Type B pancreatic cell (in vitro differentiated cells): ENCODE measurements around the gene ARHGAP15. TPM values are rescaled to one million over a fixed set of nuclear protein-coding genes. Genes with fewer than 3 reads are reported as not detected.
A peak's percentile ranks its signal among the peaks of the same experiment; 100 is the strongest.

Source experiments
- DNase-seq: peaks from one replicate; pipeline ENCODE4 v3.0.0; 2021; ENCODE audit warnings: mixed read lengths; ENCODE audit not compliant: unreplicated experiment; ENCODE audit errors: extremely low spot score
- H3K27ac Mint-ChIP-seq: 2 replicates; pipeline ENCODE4 v1.8.0; 2021; ENCODE audit warnings: mild to moderate bottlenecking, mixed read lengths
- H3K27me3 Mint-ChIP-seq: 2 replicates; pipeline ENCODE4 v1.8.0; 2021; ENCODE audit warnings: mixed read lengths
- H3K36me3 Mint-ChIP-seq: 2 replicates; pipeline ENCODE4 v1.8.0; 2021; ENCODE audit warnings: mixed read lengths
- H3K4me1 Mint-ChIP-seq: one replicate; pipeline ENCODE4 v1.8.0; 2021; ENCODE audit warnings: mixed read lengths; ENCODE audit not compliant: unreplicated experiment
- H3K4me3 Mint-ChIP-seq: 2 replicates; pipeline ENCODE4 v1.8.0; 2021; ENCODE audit warnings: mild to moderate bottlenecking, mixed read lengths
- H3K9me3 Mint-ChIP-seq: 2 replicates; pipeline ENCODE4 v1.8.0; 2021; ENCODE audit warnings: mixed read lengths
- total RNA-seq: library from RNA; stranded (reverse); gene quantifications from 2 replicates; pipeline ENCODE4 v1.2.1, GENCODE V29; 2021; ENCODE audit warnings: low replicate concordance
- TF ChIP-seq, protein P1 (sequence below): fragments of 200-600 bp; sonication (generic); conservative IDR thresholded peaks from 2 replicates; pipeline ENCODE4 v1.5.0; 2021; ENCODE audit warnings: antibody characterized with exemption, mild to moderate bottlenecking

ARHGAP15 gene
- total RNA-seq, 1 donor from 2014 or later: not detected

DNA sequence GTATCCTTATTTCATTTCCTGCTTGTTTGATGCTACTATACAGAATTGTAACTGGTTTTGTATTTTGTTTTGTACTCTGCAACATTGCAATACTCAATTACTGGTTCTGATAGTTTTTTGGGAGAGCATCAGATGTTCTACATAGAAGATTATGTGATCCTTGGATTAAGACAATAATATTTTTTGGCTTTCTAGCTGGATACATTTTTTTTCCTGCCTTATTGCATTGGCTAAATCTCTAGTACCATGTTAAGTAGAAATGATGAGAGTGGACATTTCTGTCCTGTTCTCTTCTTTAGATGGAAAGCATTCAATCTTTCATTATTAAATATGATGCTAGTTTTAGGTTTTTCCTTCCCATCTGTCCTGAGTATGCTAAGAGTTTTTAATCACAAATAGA lies 523.5 kb downstream of the ARHGAP15 start:
- Mint-ChIP-seq H3K4me3 (no peak overlapping the region), H3K27ac (no peak overlapping the region), H3K9me3 (peaks cover 3% of the 10 kb centered on the region), H3K36me3 (no peaks in the 10 kb centered on the region), H3K27me3 (no peaks in the 10 kb centered on the region), H3K4me1 (no peaks in the 10 kb centered on the region)
- no peak for DNase-seq
- TF ChIP-seq, protein P1, sequence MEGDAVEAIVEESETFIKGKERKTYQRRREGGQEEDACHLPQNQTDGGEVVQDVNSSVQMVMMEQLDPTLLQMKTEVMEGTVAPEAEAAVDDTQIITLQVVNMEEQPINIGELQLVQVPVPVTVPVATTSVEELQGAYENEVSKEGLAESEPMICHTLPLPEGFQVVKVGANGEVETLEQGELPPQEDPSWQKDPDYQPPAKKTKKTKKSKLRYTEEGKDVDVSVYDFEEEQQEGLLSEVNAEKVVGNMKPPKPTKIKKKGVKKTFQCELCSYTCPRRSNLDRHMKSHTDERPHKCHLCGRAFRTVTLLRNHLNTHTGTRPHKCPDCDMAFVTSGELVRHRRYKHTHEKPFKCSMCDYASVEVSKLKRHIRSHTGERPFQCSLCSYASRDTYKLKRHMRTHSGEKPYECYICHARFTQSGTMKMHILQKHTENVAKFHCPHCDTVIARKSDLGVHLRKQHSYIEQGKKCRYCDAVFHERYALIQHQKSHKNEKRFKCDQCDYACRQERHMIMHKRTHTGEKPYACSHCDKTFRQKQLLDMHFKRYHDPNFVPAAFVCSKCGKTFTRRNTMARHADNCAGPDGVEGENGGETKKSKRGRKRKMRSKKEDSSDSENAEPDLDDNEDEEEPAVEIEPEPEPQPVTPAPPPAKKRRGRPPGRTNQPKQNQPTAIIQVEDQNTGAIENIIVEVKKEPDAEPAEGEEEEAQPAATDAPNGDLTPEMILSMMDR: no peak

DNA sequence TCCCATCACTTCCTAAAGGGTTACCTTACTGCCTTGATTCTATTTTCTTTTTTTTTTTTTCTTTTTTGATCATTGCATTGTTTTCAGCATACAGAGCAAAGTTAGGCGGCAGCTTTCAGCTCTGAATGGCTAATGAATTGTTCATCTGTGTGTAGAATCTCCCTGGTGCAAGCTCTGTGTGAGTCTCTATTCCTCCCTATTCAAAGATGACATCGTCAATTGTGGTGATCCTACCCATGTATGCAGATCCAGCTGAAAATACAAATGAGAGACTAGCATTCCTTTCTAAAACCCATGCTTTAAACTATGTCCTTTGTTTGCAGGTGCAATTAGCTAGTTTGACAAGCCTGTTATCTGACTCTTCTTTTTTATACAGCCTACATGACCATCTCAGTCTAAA lies 539.0 kb downstream of the ARHGAP15 start:
- Mint-ChIP-seq H3K4me3 (no peak overlapping the region), H3K27ac (no peak overlapping the region), H3K36me3 (no peaks in the 10 kb centered on the region), H3K4me1 (no peaks in the 10 kb centered on the region), H3K9me3 (no peaks in the 10 kb centered on the region), H3K27me3 (no peaks in the 10 kb centered on the region)
- DNase-seq: no peak
- TF ChIP-seq, protein P1: no peak

DNA sequence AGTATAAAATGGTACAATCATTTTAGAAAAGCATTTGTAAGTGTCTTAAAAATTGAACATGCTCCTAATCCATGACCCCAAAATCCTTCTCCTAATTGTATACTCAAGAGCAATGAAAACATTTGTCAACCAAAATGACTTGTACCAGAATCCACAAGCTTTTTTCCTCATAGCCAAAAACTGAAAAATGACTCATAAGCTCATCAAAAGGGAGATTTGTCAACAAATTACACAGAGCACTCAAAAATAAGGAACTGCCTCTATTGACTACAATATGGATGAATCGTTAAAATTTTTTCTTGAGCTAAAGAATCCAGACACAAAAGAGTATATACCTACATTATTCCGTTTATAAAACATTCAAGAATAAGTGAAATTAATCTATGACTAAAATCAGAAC lies 544.8 kb downstream of the ARHGAP15 start:
- no peak for DNase-seq
- Mint-ChIP-seq H3K27me3 (peaks cover 5% of the 10 kb centered on the region), H3K9me3 (peaks cover 5% of the 10 kb centered on the region), H3K27ac (no peak overlapping the region), H3K4me1 (no peaks in the 10 kb centered on the region), H3K36me3 (no peaks in the 10 kb centered on the region), H3K4me3 (no peak overlapping the region)
- TF ChIP-seq, protein P1: no peak

DNA sequence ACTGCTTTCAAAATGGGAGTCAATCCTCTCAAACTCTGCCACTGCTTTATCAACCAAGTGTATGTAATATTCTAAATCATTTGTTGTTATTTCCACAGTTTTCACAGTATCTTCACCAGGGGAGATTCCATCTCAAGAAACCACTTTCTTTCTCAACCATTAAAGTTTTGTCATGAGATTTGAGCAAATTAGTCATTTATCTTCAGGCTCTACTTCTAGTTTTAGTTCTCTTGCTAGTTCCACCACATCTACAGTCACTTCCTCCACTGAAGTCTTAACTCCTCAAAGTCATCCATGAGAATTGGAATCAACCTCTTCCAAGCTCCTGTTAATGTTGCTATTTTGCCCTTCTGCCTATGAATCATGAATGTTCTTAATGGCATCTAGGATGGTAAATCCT lies 545.8 kb downstream of the ARHGAP15 start:
- H3K4me3 Mint-ChIP-seq: no peak overlapping the region
- H3K4me1 Mint-ChIP-seq: peaks cover 6% of the 10 kb centered on the region
- no peak for DNase-seq
- H3K27me3 Mint-ChIP-seq: peaks cover 10% of the 10 kb centered on the region
- H3K27ac Mint-ChIP-seq: no peak overlapping the region
- H3K36me3 Mint-ChIP-seq: no peaks in the 10 kb centered on the region
- TF ChIP-seq, protein P1: no peak
- H3K9me3 Mint-ChIP-seq: peaks cover 5% of the 10 kb centered on the region

DNA sequence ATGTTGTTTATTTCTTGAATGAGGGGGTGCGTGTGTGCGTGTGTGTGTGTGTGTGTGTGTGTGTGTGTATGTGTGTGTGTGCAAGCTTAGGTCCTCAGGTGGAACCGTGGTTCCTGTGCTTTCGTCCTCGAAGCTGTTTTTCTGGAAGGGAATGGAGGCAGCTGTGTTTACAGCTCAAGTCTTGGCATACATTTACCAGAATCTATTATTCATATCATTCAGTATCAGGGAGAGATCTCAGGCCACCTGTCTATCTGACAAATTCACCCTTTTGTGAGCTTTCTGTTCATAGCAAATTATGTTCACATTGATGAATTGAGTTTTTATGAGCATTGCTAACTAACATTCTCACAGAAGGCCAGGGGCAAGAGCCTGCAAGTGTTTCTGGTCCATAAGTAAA lies 550.4 kb downstream of the ARHGAP15 start:
- TF ChIP-seq, protein P1: no peak
- Mint-ChIP-seq H3K4me1 (peaks cover 28% of the 10 kb centered on the region), H3K27me3 (peaks cover 36% of the 10 kb centered on the region), H3K36me3 (no peaks in the 10 kb centered on the region), H3K9me3 (peaks cover 5% of the 10 kb centered on the region), H3K27ac (peak overlapping the region; percentile 11), H3K4me3 (no peak overlapping the region)
- DNase-seq: no peak

DNA sequence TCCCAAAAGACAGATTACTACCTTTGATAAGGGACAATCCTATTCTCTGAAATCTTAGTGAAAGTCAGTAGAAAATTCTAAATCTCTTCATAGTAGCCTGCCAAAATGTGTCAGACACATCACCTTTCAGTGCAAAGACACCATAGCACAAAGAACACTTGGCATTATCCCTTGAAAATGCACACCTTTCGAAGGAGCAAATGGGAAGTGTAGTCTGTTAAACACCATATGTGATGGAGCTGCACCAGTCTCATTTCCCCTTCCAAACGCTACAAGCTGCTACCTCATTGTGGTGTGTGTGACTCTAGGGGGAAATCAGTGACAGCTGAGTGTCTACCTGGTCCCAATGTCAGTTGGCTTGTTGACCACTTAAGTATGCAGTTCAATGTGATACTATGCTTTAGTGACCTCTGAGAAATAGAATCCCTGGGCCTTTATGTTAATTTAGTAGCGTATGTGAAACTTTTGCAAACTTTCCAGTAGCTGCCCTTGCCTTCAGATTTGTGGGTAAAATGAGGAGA lies 551.7 kb downstream of the ARHGAP15 start:
- Mint-ChIP-seq H3K27ac (no peak overlapping the region), H3K4me3 (no peak overlapping the region), H3K36me3 (no peaks in the 10 kb centered on the region), H3K4me1 (peaks cover 40% of the 10 kb centered on the region), H3K9me3 (no peaks in the 10 kb centered on the region), H3K27me3 (peaks cover 42% of the 10 kb centered on the region)
- TF ChIP-seq, protein P1: no peak
- no peak for DNase-seq
